K562 (cell line): Measurements from ENCODE around the gene IL10. TPM values are rescaled to one million over a fixed set of nuclear protein-coding genes. Genes with fewer than 3 reads are reported as not detected.

Experiments used
- CTBP1 ChIP-seq: fragments of 450-650 bp; IDR thresholded peaks from 2 replicates; pipeline ENCODE4 v1.6.1; 2016; ENCODE audit warnings: borderline replicate concordance
- DNMT1 ChIP-seq: fragments of 450-650 bp; IDR thresholded peaks from 2 replicates; pipeline ENCODE4 v1.6.1; 2016; ENCODE audit warnings: antibody characterized with exemption, mild to moderate bottlenecking
- HDAC2 ChIP-seq: fragments of 450-650 bp; IDR thresholded peaks from 2 replicates; pipeline ENCODE4 v1.6.1; 2016; ENCODE audit warnings: mild to moderate bottlenecking
- ILK ChIP-seq: fragments of 450-650 bp; IDR thresholded peaks from 2 replicates; pipeline ENCODE4 v1.6.1; 2016; ENCODE audit warnings: missing genetic modification characterization, low read depth, mild to moderate bottlenecking, missing compliant biosample characterization, moderate library complexity, borderline replicate concordance
- KLF10 ChIP-seq: fragments of 250-450 bp; sonication (Bioruptor Pico); IDR thresholded peaks from 2 replicates; pipeline ENCODE4 v1.6.1; 2021; ENCODE audit warnings: matching md5 sums
- MAZ ChIP-seq, 2 experiments: fragments of 450-650 bp in 1 of 2; sonication (generic) in 1 of 2; formaldehyde crosslinking; IDR thresholded peaks in 1 of 2; conservative IDR thresholded peaks in 1 of 2; 2 replicates each; pipeline versions ENCODE4 v1.4.0 to v1.5.0; 2020; ENCODE audit warnings: mild to moderate bottlenecking in 1 of 2, missing genetic modification reagents in 1 of 2
- MCM7 ChIP-seq, 2 experiments: fragments of 450-650 bp; IDR thresholded peaks; 2 replicates each; pipeline ENCODE4 v1.6.1; 2016 to 2018
- NFE2L1 ChIP-seq: fragments of 450-650 bp; IDR thresholded peaks from 2 replicates; pipeline ENCODE4 v1.6.1; 2016; ENCODE audit warnings: missing genetic modification characterization, low read depth, mild to moderate bottlenecking, missing compliant biosample characterization, moderate library complexity, borderline replicate concordance
- NR4A1 ChIP-seq, 2 experiments: fragments of 250-450 bp in 1 of 2; fragments of 450-650 bp in 1 of 2; sonication (Bioruptor Pico) in 1 of 2; IDR thresholded peaks; 2 replicates each; pipeline versions ENCODE4 v1.4.0 to v1.6.1; 2016 to 2020; ENCODE audit warnings: mild to moderate bottlenecking in 2 of 2, missing compliant biosample characterization in 1 of 2, missing genetic modification characterization in 1 of 2, moderate library complexity in 1 of 2
- RAD21 ChIP-seq, 2 experiments: fragments of 250-450 bp in 1 of 2; fragments of 450-650 bp in 1 of 2; sonication (Bioruptor Pico) in 1 of 2; formaldehyde crosslinking in 1 of 2; IDR thresholded peaks in 1 of 2; conservative IDR thresholded peaks in 1 of 2; 2 replicates each; pipeline versions ENCODE4 v1.4.0 to v1.8.0; 2020 to 2022; ENCODE audit warnings: mild to moderate bottlenecking in 2 of 2, moderate library complexity in 1 of 2
- SMARCB1 ChIP-seq: IDR thresholded peaks from 2 replicates; pipeline ENCODE4 v1.6.1; 2011; ENCODE audit warnings: improper control_type of control experiment, low read depth; ENCODE audit not compliant: insufficient read length
- ZBTB17 ChIP-seq: fragments of 450-650 bp; formaldehyde crosslinking; IDR thresholded peaks from 2 replicates; pipeline ENCODE4 v1.4.0; 2020; ENCODE audit warnings: mild to moderate bottlenecking
- ZNF124 ChIP-seq: sonication (generic); formaldehyde crosslinking; IDR thresholded peaks from 2 replicates; pipeline ENCODE4 v1.8.1; 2022; ENCODE audit warnings: missing genetic modification reagents
- ZNF140 ChIP-seq: fragments of 250-450 bp; sonication (Bioruptor Pico); IDR thresholded peaks from 2 replicates; pipeline ENCODE4 v1.8.0; 2021; ENCODE audit warnings: moderate library complexity, mild to moderate bottlenecking, inconsistent platforms
- ZNF316 ChIP-seq: fragments of 450-650 bp; IDR thresholded peaks from 2 replicates; pipeline ENCODE4 v1.6.1; 2016
- ZNF586 ChIP-seq: fragments of 450-650 bp; formaldehyde crosslinking; conservative IDR thresholded peaks from 2 replicates; pipeline ENCODE4 v1.4.0; 2020; ENCODE audit warnings: mild to moderate bottlenecking, moderate library complexity
- ZNF695 ChIP-seq: fragments of 450-650 bp; formaldehyde crosslinking; IDR thresholded peaks from 2 replicates; pipeline ENCODE4 v1.4.0; 2020; ENCODE audit warnings: mild to moderate bottlenecking, moderate library complexity
- polyA plus RNA-seq, 8 experiments: library from polyadenylated mRNA; depleted of rRNA in 4 of 8; stranded (reverse) in 5 of 8; unstranded in 3 of 8; fragments of >200 nt; fragmentation: Nextera tagmentation in 2 of 8; fragmentation: Illumina TruSeq in 1 of 8; extraction: Ambion mirVana in 2 of 8; extraction: Trizol in 1 of 8; gene quantifications; 2 replicates each; pipeline versions ENCODE4 v1.2.1 to v1.2.3, GENCODE V29; 2011 to 2014; ENCODE audit warnings: inconsistent platforms in 1 of 8, missing spikeins in 1 of 8
- total RNA-seq, 7 experiments: library from RNA; depleted of rRNA in 6 of 7; stranded (reverse); fragments of >200 nt in 6 of 7; fragmentation: Illumina TruSeq in 2 of 7; extraction: Trizol in 2 of 7; gene quantifications; 2 replicates each; pipeline versions ENCODE4 v1.2.1 to v1.2.3, GENCODE V29; 2011 to 2021; ENCODE audit warnings: low replicate concordance in 1 of 7
- TF ChIP-seq, protein P1 (sequence below): fragments of 450-650 bp; IDR thresholded peaks from 2 replicates; pipeline ENCODE4 v1.6.1; 2016; ENCODE audit warnings: mild to moderate bottlenecking
- TF ChIP-seq, protein P2 (sequence below): fragments of 200-400 bp; formaldehyde crosslinking; IDR thresholded peaks from 2 replicates; pipeline ENCODE4 v1.6.1; 2017; ENCODE audit warnings: mild to moderate bottlenecking, low read depth, low read length, moderate library complexity
- TF ChIP-seq, protein P3 (sequence below): fragments of 250-450 bp; sonication (Bioruptor Pico); IDR thresholded peaks from 2 replicates; pipeline ENCODE4 v1.8.0; 2021; ENCODE audit warnings: mild to moderate bottlenecking, moderate library complexity

The IL10 gene
- total and polyA plus RNA-seq, 9 of the 15 experiments (the other 6 are each of a cell fraction or from before 2014, with no cell fraction given), result 0.29 TPM; not detected in 8

DNA sequence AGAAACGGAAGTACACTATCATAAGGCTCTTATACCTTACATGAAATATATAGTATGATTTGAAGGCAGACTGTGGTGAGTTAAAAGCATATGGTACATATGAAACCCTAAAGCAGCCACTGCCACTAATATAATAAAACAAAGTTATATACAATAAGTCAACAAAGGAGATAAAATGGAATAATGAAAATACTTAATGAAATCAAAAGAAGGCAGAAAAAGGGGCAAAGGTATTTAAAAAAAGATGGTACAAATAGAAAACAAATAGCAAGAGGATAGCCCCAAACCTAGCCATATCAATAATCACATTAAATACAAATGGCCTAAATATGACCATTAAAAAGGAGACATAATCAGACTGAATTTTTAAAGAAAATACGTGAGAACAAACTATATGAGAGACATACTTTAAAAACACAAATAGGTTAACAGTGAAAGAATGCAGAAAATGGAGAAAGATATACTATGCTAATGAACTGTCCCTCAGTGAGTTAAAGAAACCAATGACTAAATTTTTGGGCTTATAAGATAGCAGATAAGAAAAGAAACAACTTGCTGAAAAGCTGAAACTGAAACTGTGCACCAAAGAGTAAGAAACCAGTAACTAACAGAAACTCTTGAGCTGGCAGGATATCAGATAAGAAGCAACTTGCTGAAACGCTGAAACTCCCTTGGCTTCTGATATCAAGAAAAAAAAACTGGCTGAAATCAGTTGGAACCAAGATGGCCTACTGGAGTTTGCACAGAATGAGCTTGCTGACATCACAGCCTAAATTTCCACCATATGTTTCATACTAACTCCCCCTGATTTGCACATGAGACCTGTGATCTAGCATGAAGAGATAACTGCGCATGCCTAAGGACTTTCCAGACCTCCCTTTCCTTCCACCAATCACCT is 44.3 kb upstream of the IL10 start (continued):
- TF ChIP-seq, protein P1, sequence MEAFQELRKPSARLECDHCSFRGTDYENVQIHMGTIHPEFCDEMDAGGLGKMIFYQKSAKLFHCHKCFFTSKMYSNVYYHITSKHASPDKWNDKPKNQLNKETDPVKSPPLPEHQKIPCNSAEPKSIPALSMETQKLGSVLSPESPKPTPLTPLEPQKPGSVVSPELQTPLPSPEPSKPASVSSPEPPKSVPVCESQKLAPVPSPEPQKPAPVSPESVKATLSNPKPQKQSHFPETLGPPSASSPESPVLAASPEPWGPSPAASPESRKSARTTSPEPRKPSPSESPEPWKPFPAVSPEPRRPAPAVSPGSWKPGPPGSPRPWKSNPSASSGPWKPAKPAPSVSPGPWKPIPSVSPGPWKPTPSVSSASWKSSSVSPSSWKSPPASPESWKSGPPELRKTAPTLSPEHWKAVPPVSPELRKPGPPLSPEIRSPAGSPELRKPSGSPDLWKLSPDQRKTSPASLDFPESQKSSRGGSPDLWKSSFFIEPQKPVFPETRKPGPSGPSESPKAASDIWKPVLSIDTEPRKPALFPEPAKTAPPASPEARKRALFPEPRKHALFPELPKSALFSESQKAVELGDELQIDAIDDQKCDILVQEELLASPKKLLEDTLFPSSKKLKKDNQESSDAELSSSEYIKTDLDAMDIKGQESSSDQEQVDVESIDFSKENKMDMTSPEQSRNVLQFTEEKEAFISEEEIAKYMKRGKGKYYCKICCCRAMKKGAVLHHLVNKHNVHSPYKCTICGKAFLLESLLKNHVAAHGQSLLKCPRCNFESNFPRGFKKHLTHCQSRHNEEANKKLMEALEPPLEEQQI, result peak; percentile 28; the same call in 1 of the 2 replicates
- TF ChIP-seq NR4A1 (CRISPR knock-in tag; IDR thresholded peaks at IDR 0.05) (no peak), NR4A1 (tag; IDR thresholded peaks at IDR 0.05) (no peak), MAZ (CRISPR knock-in tag; conservative IDR thresholded peaks at IDR 0.05 in 1 of 2, IDR thresholded peaks at IDR 0.05 in 1 of 2) (peak in 1 of 2 experiments; percentile 27; a peak in 1 of 4 replicates), DNMT1 (no peak), ZNF695 (CRISPR knock-in tag) (no peak), NFE2L1 (tag) (no peak), CTBP1 (0 out of 2 replicates have a peak, but pooled peaks have one; percentile 13), KLF10 (no peak), ZNF586 (CRISPR knock-in tag) (no peak), HDAC2 (0 out of 2 replicates have a peak, but pooled peaks have one; percentile 52), ZNF124 (CRISPR knock-in tag) (no peak), ILK (tag) (no peak), ZNF140 (CRISPR knock-in tag) (no peak), SMARCB1 (no peak), ZNF316 (no peak), MCM7 (IDR thresholded peaks at IDR 0.05) (no peak), RAD21 (CRISPR knock-in tag; conservative IDR thresholded peaks at IDR 0.05 in 1 of 2, IDR thresholded peaks at IDR 0.05 in 1 of 2) (no peak), ZBTB17 (CRISPR knock-in tag) (no peak)
- TF ChIP-seq, protein P2, sequence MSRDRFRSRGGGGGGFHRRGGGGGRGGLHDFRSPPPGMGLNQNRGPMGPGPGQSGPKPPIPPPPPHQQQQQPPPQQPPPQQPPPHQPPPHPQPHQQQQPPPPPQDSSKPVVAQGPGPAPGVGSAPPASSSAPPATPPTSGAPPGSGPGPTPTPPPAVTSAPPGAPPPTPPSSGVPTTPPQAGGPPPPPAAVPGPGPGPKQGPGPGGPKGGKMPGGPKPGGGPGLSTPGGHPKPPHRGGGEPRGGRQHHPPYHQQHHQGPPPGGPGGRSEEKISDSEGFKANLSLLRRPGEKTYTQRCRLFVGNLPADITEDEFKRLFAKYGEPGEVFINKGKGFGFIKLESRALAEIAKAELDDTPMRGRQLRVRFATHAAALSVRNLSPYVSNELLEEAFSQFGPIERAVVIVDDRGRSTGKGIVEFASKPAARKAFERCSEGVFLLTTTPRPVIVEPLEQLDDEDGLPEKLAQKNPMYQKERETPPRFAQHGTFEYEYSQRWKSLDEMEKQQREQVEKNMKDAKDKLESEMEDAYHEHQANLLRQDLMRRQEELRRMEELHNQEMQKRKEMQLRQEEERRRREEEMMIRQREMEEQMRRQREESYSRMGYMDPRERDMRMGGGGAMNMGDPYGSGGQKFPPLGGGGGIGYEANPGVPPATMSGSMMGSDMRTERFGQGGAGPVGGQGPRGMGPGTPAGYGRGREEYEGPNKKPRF, result no peak
- TF ChIP-seq, protein P3, sequence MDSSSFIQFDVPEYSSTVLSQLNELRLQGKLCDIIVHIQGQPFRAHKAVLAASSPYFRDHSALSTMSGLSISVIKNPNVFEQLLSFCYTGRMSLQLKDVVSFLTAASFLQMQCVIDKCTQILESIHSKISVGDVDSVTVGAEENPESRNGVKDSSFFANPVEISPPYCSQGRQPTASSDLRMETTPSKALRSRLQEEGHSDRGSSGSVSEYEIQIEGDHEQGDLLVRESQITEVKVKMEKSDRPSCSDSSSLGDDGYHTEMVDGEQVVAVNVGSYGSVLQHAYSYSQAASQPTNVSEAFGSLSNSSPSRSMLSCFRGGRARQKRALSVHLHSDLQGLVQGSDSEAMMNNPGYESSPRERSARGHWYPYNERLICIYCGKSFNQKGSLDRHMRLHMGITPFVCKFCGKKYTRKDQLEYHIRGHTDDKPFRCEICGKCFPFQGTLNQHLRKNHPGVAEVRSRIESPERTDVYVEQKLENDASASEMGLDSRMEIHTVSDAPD (CRISPR knock-in tag), result no peak
